Panc1 (cell line): ENCODE measurements around the gene UBN2.

Experiments used
- CTCF ChIP-seq: fragments of 450-650 bp; IDR thresholded peaks from 2 replicates; pipeline ENCODE4 v1.5.1; 2017; ENCODE audit warnings: mild to moderate bottlenecking
- POLR2AphosphoS5 ChIP-seq: IDR thresholded peaks from 2 replicates; pipeline ENCODE4 v1.6.1; 2012; ENCODE audit warnings: mild to moderate bottlenecking, low read depth, low read length, moderate library complexity
- REST ChIP-seq, 2 experiments: IDR thresholded peaks; 2 replicates each; pipeline ENCODE4 v1.6.1; 2011 to 2012; ENCODE audit warnings: low read depth in 2 of 2, control low read depth in 1 of 2, low read length in 1 of 2, mild to moderate bottlenecking in 1 of 2, moderate library complexity in 1 of 2; ENCODE audit not compliant: insufficient read depth in 1 of 2
- SIN3A ChIP-seq: IDR thresholded peaks from 2 replicates; pipeline ENCODE4 v1.6.1; 2012; ENCODE audit warnings: low read depth, mild to moderate bottlenecking, low read length, moderate library complexity, borderline replicate concordance; ENCODE audit not compliant: insufficient read depth
- TCF7L2 ChIP-seq: IDR thresholded peaks from 2 replicates; pipeline ENCODE4 v1.6.1; 2011; ENCODE audit warnings: mild to moderate bottlenecking, low read depth, low read length, inconsistent platforms

GRCh38 chr7:139317939-139318505, 87.0 kb downstream of the UBN2 start:
- TF ChIP-seq TCF7L2 (no peak), CTCF (no peak), REST (IDR thresholded peaks at IDR 0.05; ENCODE audit: insufficient read depth in 1 of 2, low read depth in 2 of 2, low read length in 1 of 2) (no peak), POLR2AphosphoS5 (no peak), SIN3A (no peak)
